ENCODE data around the gene TDRD3. TPM values are rescaled to one million over a fixed set of nuclear protein-coding genes. Genes with fewer than 3 reads are reported as not detected.

Gene TDRD3
- total and polyA plus RNA-seq, 2 donors (not counting 1 experiment from before 2014, with no cell fraction given), result 5.6 to 23.7 TPM

DNA sequence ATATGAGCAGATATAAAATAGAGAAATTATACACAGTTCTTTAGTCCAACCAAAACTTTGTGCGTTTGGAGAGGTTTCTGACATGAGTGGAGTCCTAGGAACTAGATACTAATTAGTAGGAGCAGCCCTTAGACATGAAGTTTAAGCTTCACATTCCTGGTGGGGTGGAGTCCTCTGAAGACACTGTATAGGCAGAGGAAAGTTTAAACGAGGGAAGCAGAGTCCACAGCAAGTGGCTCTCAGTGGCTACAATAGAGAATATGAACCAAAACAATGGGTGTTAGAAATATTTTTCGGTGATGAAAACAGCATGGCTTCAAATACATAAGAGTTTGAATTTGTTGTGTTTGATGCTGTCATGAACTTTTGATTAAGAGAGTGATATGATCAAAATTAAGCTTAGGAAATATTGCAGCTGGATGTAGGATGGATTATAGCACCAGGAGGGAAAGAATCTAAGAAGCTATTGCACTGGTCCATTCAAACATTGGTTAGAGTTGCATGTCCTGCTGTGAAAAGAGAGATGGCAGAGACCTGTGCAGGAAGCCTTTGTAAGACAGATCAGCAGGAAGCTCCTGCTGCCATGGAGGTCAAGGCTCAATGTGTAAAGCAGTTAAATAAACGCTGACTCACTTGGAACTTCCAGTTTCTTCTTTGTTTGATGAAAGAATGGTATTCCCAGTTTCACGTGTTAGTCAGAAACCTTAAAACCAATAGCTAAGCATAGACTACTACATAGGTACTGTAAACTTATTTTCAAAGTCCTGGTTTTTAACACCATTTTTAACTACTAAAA, 175.2 kb downstream of the TDRD3 start:
- H4K20me1 ChIP-seq (ENCODE audit: control insufficient read depth, insufficient read depth, low read length, poor library complexity, severe bottlenecking), result no peaks in the 10 kb centered on the region
- 95% methylated on average over 2 of the region's 5 CpGs for WGBS (ENCODE audit: insufficient coverage)
- H3K4me3 Mint-ChIP-seq, result no peak overlapping the region
- TF ChIP-seq CTCF (IDR thresholded peaks at IDR 0.05), result no peak
- TF ChIP-seq EZH2 (IDR thresholded peaks at IDR 0.05; ENCODE audit: borderline replicate concordance, insufficient read depth, low read depth, low read length, poor library complexity, severe bottlenecking), result no peak
- no peak overlapping the region for H2AFZ ChIP-seq (ENCODE audit: insufficient read depth, low read depth, low read length, poor library complexity, severe bottlenecking)
- POLR2A ChIA-PET, result no interaction called here
- H3K27me3 ChIP-seq (replicated peaks in 1 of 4; ENCODE audit: control extremely low read depth in 1 of 4, control insufficient read depth in 3 of 4, insufficient read depth in 4 of 4, low read length in 3 of 4), result no peaks in the 10 kb centered on the region
- H3K4me1 ChIP-seq (ENCODE audit: control insufficient read depth in 2 of 2, insufficient read depth in 2 of 2, low read length in 2 of 2), result no peaks in the 10 kb centered on the region
- H3K27ac Mint-ChIP-seq, result no peak overlapping the region
- H3K4me1 Mint-ChIP-seq, result no peaks in the 10 kb centered on the region
- CTCF ChIA-PET, result no interaction called here
- no peak overlapping the region for H3K4me3 ChIP-seq (ENCODE audit: control extremely low read depth in 1 of 5, extremely low read depth in 1 of 5, insufficient read depth in 1 of 5, low read depth in 2 of 5, low read length in 4 of 5)
- intact Hi-C loops (cut with micrococcal nuclease), result no loop called here
- H3K27me3 Mint-ChIP-seq, result no peaks in the 10 kb centered on the region
- peaks cover 0 to 4% (median 0%) of the 10 kb centered on the region in 3 donors for H3K9me3 ChIP-seq (ENCODE audit: control extremely low read depth in 1 of 3, control insufficient read depth in 2 of 3, insufficient read depth in 1 of 3, low read length in 2 of 3)
- DNase-seq (no peak), ATAC-seq (ENCODE audit: low read depth) (no peak)
- H3K9me3 Mint-ChIP-seq (ENCODE audit: insufficient read depth), result peaks cover 2% of the 10 kb centered on the region
- H3K9ac ChIP-seq (ENCODE audit: low read length), result no peak overlapping the region
- H3K36me3 ChIP-seq (replicated peaks in 1 of 2; ENCODE audit: control extremely low read depth in 1 of 2, control insufficient read depth in 1 of 2, extremely low read depth in 1 of 2, insufficient read depth in 2 of 2, low read length in 1 of 2), result peaks cover 0 to 18% of the 10 kb centered on the region in 2 experiments
- H3K4me2 ChIP-seq (replicated peaks; ENCODE audit: low read depth, low read length, poor library complexity, severe bottlenecking), result no peak overlapping the region
- no peaks in the 10 kb centered on the region for H3K79me2 ChIP-seq (ENCODE audit: control insufficient read depth, insufficient read depth, low read length)
- no peak overlapping the region for H3K27ac ChIP-seq (ENCODE audit: low read length in 2 of 2)

- H3K36me3 ChIP-seq (replicated peaks in 1 of 2; ENCODE audit: control extremely low read depth in 1 of 2, control insufficient read depth in 1 of 2, extremely low read depth in 1 of 2, insufficient read depth in 2 of 2, low read length in 1 of 2), result peaks cover 0 to 18% of the 10 kb centered on the region in 2 experiments
- peaks cover 2% of the 10 kb centered on the region for H3K9me3 Mint-ChIP-seq (ENCODE audit: insufficient read depth)
- no peak overlapping the region for H3K27ac ChIP-seq (ENCODE audit: low read length in 2 of 2)
- no peak overlapping the region for H3K4me2 ChIP-seq (replicated peaks; ENCODE audit: low read depth, low read length, poor library complexity, severe bottlenecking)
- no peak overlapping the region for H2AFZ ChIP-seq (ENCODE audit: insufficient read depth, low read depth, low read length, poor library complexity, severe bottlenecking)
- no peak overlapping the region for H3K4me3 ChIP-seq (ENCODE audit: control extremely low read depth in 1 of 5, extremely low read depth in 1 of 5, insufficient read depth in 1 of 5, low read depth in 2 of 5, low read length in 4 of 5)
- H3K4me1 Mint-ChIP-seq, result no peaks in the 10 kb centered on the region
- H3K27me3 Mint-ChIP-seq, result no peaks in the 10 kb centered on the region
- H3K9ac ChIP-seq (ENCODE audit: low read length), result no peak overlapping the region
- no peaks in the 10 kb centered on the region for H3K4me1 ChIP-seq (ENCODE audit: control insufficient read depth in 2 of 2, insufficient read depth in 2 of 2, low read length in 2 of 2)
- no peak overlapping the region for H3K27ac Mint-ChIP-seq
- H3K79me2 ChIP-seq (ENCODE audit: control insufficient read depth, insufficient read depth, low read length), result no peaks in the 10 kb centered on the region
- WGBS (ENCODE audit: insufficient coverage), result 100% methylated on average over 7 of the region's 8 CpGs
- ChIA-PET POLR2A (no interaction called here), CTCF (no interaction called here)
- ATAC-seq (ENCODE audit: low read depth), result no peak
- peaks cover 0 to 4% (median 0%) of the 10 kb centered on the region in 3 donors for H3K9me3 ChIP-seq (ENCODE audit: control extremely low read depth in 1 of 3, control insufficient read depth in 2 of 3, insufficient read depth in 1 of 3, low read length in 2 of 3)
- no peaks in the 10 kb centered on the region for H4K20me1 ChIP-seq (ENCODE audit: control insufficient read depth, insufficient read depth, low read length, poor library complexity, severe bottlenecking)
- DNase-seq, result no peak
- TF ChIP-seq EZH2 (IDR thresholded peaks at IDR 0.05; ENCODE audit: borderline replicate concordance, insufficient read depth, low read depth, low read length, poor library complexity, severe bottlenecking) (no peak), CTCF (IDR thresholded peaks at IDR 0.05) (no peak)
- intact Hi-C loops (cut with micrococcal nuclease), result no loop called here
- no peak overlapping the region for H3K4me3 Mint-ChIP-seq
- no peaks in the 10 kb centered on the region for H3K27me3 ChIP-seq (replicated peaks in 1 of 4; ENCODE audit: control extremely low read depth in 1 of 4, control insufficient read depth in 3 of 4, insufficient read depth in 4 of 4, low read length in 3 of 4)
These were observed 175.8 kb downstream of the TDRD3 start for GRCh38 chr13:60572855-60573254.

Data from B cell (primary cell).